D341Med (cell line): ENCODE data around the gene HNRNPU.
A peak's percentile ranks its signal among the peaks of the same experiment; 100 is the strongest.

Experiments used
- DNase-seq: peaks from one replicate; pipeline ENCODE4 v3.0.0; 2012; ENCODE audit warnings: low spot score

HNRNPU gene

GRCh38 chr1:244864253-244865027, at the start of gene HNRNPU:
Gene HNRNPU (minus strand): TSS chr1:244864543. CDS start chr1:244864307, 236 bp downstream.
- DNase-seq = peak; percentile 98

GRCh38 chr1:244913806-244914205, 49.5 kb upstream of the HNRNPU start:
- DNase-seq = no peak

GRCh38 chr1:244904119-244904518, 39.8 kb upstream of the HNRNPU start:
- DNase-seq = no peak

GRCh38 chr1:244901400-244902015, 37.2 kb upstream of the HNRNPU start:
- no peak for DNase-seq

- DNase-seq = no peak
These were observed 33.3 kb upstream of the HNRNPU start for GRCh38 chr1:244897476-244898254.

GRCh38 chr1:244896550-244896949, 32.2 kb upstream of the HNRNPU start:
- DNase-seq = no peak

GRCh38 chr1:244893836-244894235, 29.5 kb upstream of the HNRNPU start:
- no peak for DNase-seq

- no peak for DNase-seq
These were observed 22.9 kb upstream of the HNRNPU start for GRCh38 chr1:244887281-244887680.

- no peak for DNase-seq
These were observed 17.4 kb upstream of the HNRNPU start for GRCh38 chr1:244881552-244882280.

- no peak for DNase-seq
These were observed 14.3 kb upstream of the HNRNPU start for GRCh38 chr1:244878681-244879080.

GRCh38 chr1:244876228-244876910, 12.0 kb upstream of the HNRNPU start:
- DNase-seq = no peak

- no peak for DNase-seq
These were observed 10.7 kb upstream of the HNRNPU start for GRCh38 chr1:244874974-244875579.

GRCh38 chr1:244869950-244870349, 5.6 kb upstream of the HNRNPU start:
- no peak for DNase-seq

GRCh38 chr1:244869364-244869827, 5.1 kb upstream of the HNRNPU start:
- DNase-seq = no peak

GRCh38 chr1:244868484-244869363, 4.4 kb upstream of the HNRNPU start:
- DNase-seq = no peak

- no peak for DNase-seq
These were observed 2.0 kb upstream of the HNRNPU start for GRCh38 chr1:244866355-244866754.

GRCh38 chr1:244865820-244866219, 1.5 kb upstream of the HNRNPU start:
- no peak for DNase-seq

GRCh38 chr1:244865028-244865371, 657 bp upstream of the HNRNPU start:
- peak; percentile 59 for DNase-seq

- DNase-seq = no peak
These were observed 671 bp downstream of the HNRNPU start for GRCh38 chr1:244863491-244864252.
